Astrocyte (in vitro differentiated cells and primary cell): ENCODE results near the gene PXDN. TPM values are rescaled to one million over a fixed set of nuclear protein-coding genes. Genes with fewer than 3 reads are reported as not detected.

Experiments used
- DNase-seq: peaks from one replicate; pipeline ENCODE4 v3.0.0-alpha.2; 2010; ENCODE audit warnings: low read depth
- FAIRE-seq: peaks from 2 replicates; lab custom pipeline; 2011; peaks lifted over from hg19 to GRCh38; lab: Jason Lieb, UNC
- H2AFZ ChIP-seq: 2 replicates; pipeline ENCODE4 v1.6.0; 2012; ENCODE audit warnings: low read depth, low read length, inconsistent platforms
- H3K27ac ChIP-seq: 2 replicates; pipeline ENCODE4 v1.5.1; 2011; ENCODE audit warnings: low read depth, low read length, inconsistent platforms
- H3K27me3 ChIP-seq: 2 replicates; pipeline ENCODE4 v1.6.0; 2011; ENCODE audit warnings: low read length, inconsistent platforms; ENCODE audit not compliant: insufficient read depth
- H3K36me3 ChIP-seq: 2 replicates; pipeline ENCODE4 v1.5.1; 2011; ENCODE audit warnings: low read length, inconsistent platforms; ENCODE audit not compliant: insufficient read depth
- H3K4me1 ChIP-seq: 2 replicates; pipeline ENCODE4 v1.5.1; 2011; ENCODE audit warnings: low read length, inconsistent platforms; ENCODE audit not compliant: insufficient read depth
- H3K4me2 ChIP-seq: 2 replicates; pipeline ENCODE4 v1.6.0; 2012; ENCODE audit warnings: low read length, inconsistent platforms
- H3K4me3 ChIP-seq: 2 replicates; pipeline ENCODE4 v1.5.1; 2011; ENCODE audit warnings: low read depth, mild to moderate bottlenecking, low read length, inconsistent platforms; ENCODE audit not compliant: insufficient read depth
- H3K79me2 ChIP-seq: 2 replicates; pipeline ENCODE4 v1.6.0; 2012; ENCODE audit warnings: mild to moderate bottlenecking, low read length, inconsistent platforms; ENCODE audit not compliant: insufficient read depth
- H3K9ac ChIP-seq: 2 replicates; pipeline ENCODE4 v1.6.0; 2012; ENCODE audit warnings: mild to moderate bottlenecking, low read length, inconsistent platforms
- H3K9me3 ChIP-seq: 2 replicates; pipeline ENCODE4 v1.5.1; 2012; ENCODE audit warnings: low read depth, mild to moderate bottlenecking, low read length, inconsistent platforms; ENCODE audit not compliant: insufficient read depth
- H4K20me1 ChIP-seq: 2 replicates; pipeline ENCODE4 v1.6.0; 2012; ENCODE audit warnings: low read length, inconsistent platforms; ENCODE audit not compliant: insufficient read depth
- H3K27ac Mint-ChIP-seq: one replicate; pipeline ENCODE4 v1.8.0; 2021; ENCODE audit warnings: mild to moderate bottlenecking, mixed read lengths; ENCODE audit not compliant: unreplicated experiment
- H3K27me3 Mint-ChIP-seq: one replicate; pipeline ENCODE4 v1.8.0; 2021; ENCODE audit warnings: low read depth, mixed read lengths; ENCODE audit not compliant: unreplicated experiment
- H3K36me3 Mint-ChIP-seq: one replicate; pipeline ENCODE4 v1.8.0; 2021; ENCODE audit warnings: low read depth, mixed read lengths; ENCODE audit not compliant: unreplicated experiment
- H3K4me1 Mint-ChIP-seq: one replicate; pipeline ENCODE4 v1.8.0; 2021; ENCODE audit warnings: low read depth, mixed read lengths; ENCODE audit not compliant: unreplicated experiment
- H3K4me3 Mint-ChIP-seq: one replicate; pipeline ENCODE4 v1.8.0; 2021; ENCODE audit warnings: mild to moderate bottlenecking, moderate library complexity, mixed read lengths; ENCODE audit not compliant: unreplicated experiment
- H3K9me3 Mint-ChIP-seq: one replicate; pipeline ENCODE4 v1.8.0; 2021; ENCODE audit warnings: mild to moderate bottlenecking, mixed read lengths; ENCODE audit not compliant: unreplicated experiment
- EZH2 ChIP-seq: IDR thresholded peaks from 2 replicates; pipeline ENCODE4 v1.6.1; 2012; ENCODE audit warnings: mild to moderate bottlenecking, low read length, inconsistent platforms; ENCODE audit not compliant: insufficient read depth
- total RNA-seq: library from RNA; stranded (reverse); gene quantifications from 2 replicates; pipeline ENCODE4 v1.2.1, GENCODE V29; 2021
- TF ChIP-seq, protein P1 (sequence below): IDR thresholded peaks from 2 replicates; pipeline ENCODE4 v1.5.1; 2011; ENCODE audit warnings: low read depth, mild to moderate bottlenecking, inconsistent platforms, low read length, moderate library complexity; ENCODE audit not compliant: insufficient read depth

PXDN gene
- total RNA-seq, 1 donor from 2014 or later = 417 TPM

DNA sequence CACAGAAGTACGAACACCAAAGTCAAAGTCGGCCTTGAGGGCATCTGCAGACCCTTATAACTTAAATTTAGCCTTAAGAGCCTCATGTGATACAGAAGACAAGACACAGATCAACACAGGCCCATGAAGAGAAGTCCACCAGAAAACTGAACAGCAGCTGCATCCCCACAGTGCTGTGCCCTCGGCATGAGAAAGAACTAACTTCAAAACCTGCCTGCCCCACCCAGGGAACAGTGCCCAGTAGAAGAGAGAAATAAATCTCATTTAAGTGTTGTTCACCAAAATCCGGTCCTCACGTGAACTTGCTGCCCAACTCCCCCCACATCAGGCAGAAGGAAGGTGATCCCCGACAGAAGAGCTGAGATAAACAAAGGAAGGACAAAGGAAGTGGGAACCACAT is 73.7 kb downstream of the PXDN start:
- Mint-ChIP-seq H3K9me3 (no peaks in the 10 kb centered on the region), H3K4me3 (no peak overlapping the region), H3K27me3 (no peaks in the 10 kb centered on the region), H3K4me1 (peaks cover 4% of the 10 kb centered on the region), H3K27ac (no peak overlapping the region), H3K36me3 (peaks cover 30% of the 10 kb centered on the region)
- H3K27me3 ChIP-seq = no peaks in the 10 kb centered on the region
- no peaks in the 10 kb centered on the region for H3K9me3 ChIP-seq
- H3K27ac ChIP-seq = no peak overlapping the region
- no peak overlapping the region for H3K4me2 ChIP-seq
- no peak overlapping the region for H3K4me3 ChIP-seq
- H3K36me3 ChIP-seq = peaks cover 62% of the 10 kb centered on the region
- no peak for DNase-seq
- no peak overlapping the region for H2AFZ ChIP-seq
- peaks cover 13% of the 10 kb centered on the region for H4K20me1 ChIP-seq
- no peak overlapping the region for H3K9ac ChIP-seq
- H3K4me1 ChIP-seq = peaks cover 10% of the 10 kb centered on the region
- peaks cover 34% of the 10 kb centered on the region for H3K79me2 ChIP-seq
- no peak for FAIRE-seq
- TF ChIP-seq, protein P1, sequence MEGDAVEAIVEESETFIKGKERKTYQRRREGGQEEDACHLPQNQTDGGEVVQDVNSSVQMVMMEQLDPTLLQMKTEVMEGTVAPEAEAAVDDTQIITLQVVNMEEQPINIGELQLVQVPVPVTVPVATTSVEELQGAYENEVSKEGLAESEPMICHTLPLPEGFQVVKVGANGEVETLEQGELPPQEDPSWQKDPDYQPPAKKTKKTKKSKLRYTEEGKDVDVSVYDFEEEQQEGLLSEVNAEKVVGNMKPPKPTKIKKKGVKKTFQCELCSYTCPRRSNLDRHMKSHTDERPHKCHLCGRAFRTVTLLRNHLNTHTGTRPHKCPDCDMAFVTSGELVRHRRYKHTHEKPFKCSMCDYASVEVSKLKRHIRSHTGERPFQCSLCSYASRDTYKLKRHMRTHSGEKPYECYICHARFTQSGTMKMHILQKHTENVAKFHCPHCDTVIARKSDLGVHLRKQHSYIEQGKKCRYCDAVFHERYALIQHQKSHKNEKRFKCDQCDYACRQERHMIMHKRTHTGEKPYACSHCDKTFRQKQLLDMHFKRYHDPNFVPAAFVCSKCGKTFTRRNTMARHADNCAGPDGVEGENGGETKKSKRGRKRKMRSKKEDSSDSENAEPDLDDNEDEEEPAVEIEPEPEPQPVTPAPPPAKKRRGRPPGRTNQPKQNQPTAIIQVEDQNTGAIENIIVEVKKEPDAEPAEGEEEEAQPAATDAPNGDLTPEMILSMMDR = no peak
- no peak for TF ChIP-seq EZH2

DNA sequence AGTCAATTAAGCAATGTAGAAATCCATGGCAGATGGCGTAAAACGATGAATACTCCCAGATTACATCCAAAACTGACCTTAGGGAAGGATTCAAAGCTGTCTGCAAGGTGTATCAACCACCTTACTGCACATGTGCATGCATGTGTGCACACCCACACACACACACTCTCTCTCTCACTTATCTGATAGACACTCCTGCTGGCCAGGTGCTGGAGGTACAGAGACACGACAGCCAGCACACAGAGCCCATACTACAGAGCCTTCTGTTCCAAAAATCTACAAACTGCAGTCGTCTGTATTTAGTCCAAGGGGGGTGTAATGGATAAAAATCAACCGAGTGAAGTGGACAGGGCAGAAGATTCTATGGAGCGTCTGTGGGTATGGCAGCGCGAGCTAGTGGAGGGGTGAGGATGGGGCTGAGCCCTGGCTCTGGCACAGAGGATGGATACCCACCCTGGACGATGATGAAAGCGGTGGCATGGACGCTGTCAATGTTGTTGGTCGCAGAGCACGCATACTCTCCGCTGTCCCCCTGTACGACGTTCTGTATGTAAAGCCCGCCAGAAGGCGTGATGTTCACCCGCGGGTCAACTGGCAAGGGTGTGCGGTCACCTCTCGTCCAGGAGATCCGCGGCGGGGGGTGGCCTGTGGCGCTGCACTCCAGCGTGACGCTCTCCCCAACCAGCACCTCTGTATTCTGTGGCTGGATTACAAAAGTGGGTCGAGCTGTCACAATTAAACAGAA is 78.4 kb downstream of the PXDN start:
- Histone ChIP-seq H3K27ac (no peak overlapping the region), H3K27me3 (no peaks in the 10 kb centered on the region), H3K36me3 (peaks cover 59% of the 10 kb centered on the region), H3K4me2 (no peak overlapping the region), H3K79me2 (peaks cover 14% of the 10 kb centered on the region), H2AFZ (no peak overlapping the region), H3K4me1 (no peaks in the 10 kb centered on the region), H4K20me1 (peaks cover 15% of the 10 kb centered on the region), H3K9ac (no peak overlapping the region), H3K9me3 (no peaks in the 10 kb centered on the region), H3K4me3 (no peak overlapping the region)
- DNase-seq (no peak), FAIRE-seq (no peak)
- H3K9me3 Mint-ChIP-seq = no peaks in the 10 kb centered on the region
- no peak overlapping the region for H3K4me3 Mint-ChIP-seq
- H3K27ac Mint-ChIP-seq = no peak overlapping the region
- H3K4me1 Mint-ChIP-seq = no peaks in the 10 kb centered on the region
- TF ChIP-seq, protein P1 = no peak
- no peak for TF ChIP-seq EZH2
- H3K36me3 Mint-ChIP-seq = peaks cover 27% of the 10 kb centered on the region
- no peaks in the 10 kb centered on the region for H3K27me3 Mint-ChIP-seq

GRCh38 chr2:1664698-1665097 is 79.6 kb downstream of the PXDN start:
- H3K36me3 ChIP-seq = peaks cover 62% of the 10 kb centered on the region
- H3K27ac ChIP-seq = no peak overlapping the region
- Mint-ChIP-seq H3K36me3 (peaks cover 28% of the 10 kb centered on the region), H3K4me1 (no peaks in the 10 kb centered on the region), H3K27ac (no peak overlapping the region), H3K4me3 (no peak overlapping the region), H3K27me3 (no peaks in the 10 kb centered on the region), H3K9me3 (no peaks in the 10 kb centered on the region)
- H3K4me3 ChIP-seq = no peak overlapping the region
- no peak overlapping the region for H3K9ac ChIP-seq
- H3K4me1 ChIP-seq = no peaks in the 10 kb centered on the region
- H3K79me2 ChIP-seq = peaks cover 10% of the 10 kb centered on the region
- TF ChIP-seq, protein P1 = no peak
- no peak for TF ChIP-seq EZH2
- no peak overlapping the region for H2AFZ ChIP-seq
- FAIRE-seq (no peak), DNase-seq (no peak)
- H3K4me2 ChIP-seq = no peak overlapping the region
- H3K9me3 ChIP-seq = no peaks in the 10 kb centered on the region
- peaks cover 15% of the 10 kb centered on the region for H4K20me1 ChIP-seq
- no peaks in the 10 kb centered on the region for H3K27me3 ChIP-seq
